Measurements from ENCODE around the gene OTUD3.

The OTUD3 gene

GRCh38 chr1:19862944-19863343 is 19.3 kb upstream of the OTUD3 start:
- no peak for TF ChIP-seq CTCF (IDR thresholded peaks at IDR 0.05)

- no peak for TF ChIP-seq CTCF (IDR thresholded peaks at IDR 0.05)
Observed at GRCh38 chr1:19864570-19865160, 17.5 kb upstream of the OTUD3 start.

GRCh38 chr1:19866029-19866428 is 16.2 kb upstream of the OTUD3 start:
- TF ChIP-seq CTCF (IDR thresholded peaks at IDR 0.05), result no peak

- no peak for TF ChIP-seq CTCF (IDR thresholded peaks at IDR 0.05)
Observed at GRCh38 chr1:19866758-19867157, 15.4 kb upstream of the OTUD3 start.

- TF ChIP-seq CTCF (IDR thresholded peaks at IDR 0.05), result no peak
Observed at GRCh38 chr1:19869929-19870328, 12.3 kb upstream of the OTUD3 start.

- TF ChIP-seq CTCF (IDR thresholded peaks at IDR 0.05), result peak; percentile 29; the same call in 1 of the 2 replicates
Observed at GRCh38 chr1:19872190-19872589, 10.0 kb upstream of the OTUD3 start.

- TF ChIP-seq CTCF (IDR thresholded peaks at IDR 0.05), result no peak
Observed at GRCh38 chr1:19877181-19877750, 4.9 kb upstream of the OTUD3 start.
